GM19455 (cell line): ENCODE data around the gene BHLHE40.

ENCODE experiments used
- ATAC-seq: cut with Tn5 transposase; IDR thresholded peaks from one replicate; pipeline ENCODE4 v1.9.1; 2021; ENCODE audit not compliant: unreplicated experiment

BHLHE40 gene

GRCh38 chr3:4997946-4998345 is 18.7 kb downstream of the BHLHE40 start:
- ATAC-seq, result no peak

GRCh38 chr3:4999531-5000184 is 20.4 kb downstream of the BHLHE40 start:
- ATAC-seq, result no peak

DNA sequence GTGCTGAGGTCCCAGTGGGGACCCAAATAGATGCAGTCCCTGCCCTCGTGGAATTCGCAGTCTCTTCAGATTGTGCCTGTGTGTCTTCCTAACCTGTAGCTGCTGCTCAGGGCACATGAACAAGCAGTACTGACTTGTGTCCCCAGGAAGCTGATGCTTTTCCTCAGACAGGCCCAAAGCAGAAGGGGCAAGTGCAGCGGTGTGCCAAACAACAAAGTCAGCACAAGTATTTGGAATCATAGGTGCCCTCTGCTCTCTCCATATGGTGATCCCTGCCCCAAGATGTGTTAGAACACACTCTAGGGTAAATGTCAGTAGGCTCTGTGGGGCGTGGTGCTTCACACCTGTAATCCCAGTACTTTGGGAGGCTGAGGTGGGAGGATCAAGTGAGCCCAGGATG is 21.9 kb downstream of the BHLHE40 start:
- ATAC-seq, result no peak

DNA sequence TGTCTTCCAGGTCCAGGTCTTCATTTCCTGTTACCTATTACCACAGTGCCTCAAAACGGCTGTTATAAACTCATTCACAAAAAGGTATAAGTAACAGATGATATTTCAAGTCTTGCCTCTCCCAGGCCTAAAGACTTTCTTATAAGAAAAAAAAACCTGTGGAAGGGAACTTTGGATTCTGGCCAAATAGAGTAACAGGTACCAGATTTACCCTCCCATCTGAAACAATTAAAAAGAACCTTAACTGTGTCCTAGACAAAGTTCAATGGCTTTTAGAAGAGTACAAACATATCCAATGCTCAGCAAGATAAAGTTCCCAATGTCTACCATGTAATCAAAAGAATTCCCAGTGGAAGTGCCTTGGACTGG is 22.6 kb downstream of the BHLHE40 start:
- ATAC-seq, result no peak

- ATAC-seq, result no peak
Measured at GRCh38 chr3:5002174-5002870, 23.1 kb downstream of the BHLHE40 start.

- ATAC-seq, result no peak
Measured at GRCh38 chr3:5002871-5003247, 23.6 kb downstream of the BHLHE40 start.

DNA sequence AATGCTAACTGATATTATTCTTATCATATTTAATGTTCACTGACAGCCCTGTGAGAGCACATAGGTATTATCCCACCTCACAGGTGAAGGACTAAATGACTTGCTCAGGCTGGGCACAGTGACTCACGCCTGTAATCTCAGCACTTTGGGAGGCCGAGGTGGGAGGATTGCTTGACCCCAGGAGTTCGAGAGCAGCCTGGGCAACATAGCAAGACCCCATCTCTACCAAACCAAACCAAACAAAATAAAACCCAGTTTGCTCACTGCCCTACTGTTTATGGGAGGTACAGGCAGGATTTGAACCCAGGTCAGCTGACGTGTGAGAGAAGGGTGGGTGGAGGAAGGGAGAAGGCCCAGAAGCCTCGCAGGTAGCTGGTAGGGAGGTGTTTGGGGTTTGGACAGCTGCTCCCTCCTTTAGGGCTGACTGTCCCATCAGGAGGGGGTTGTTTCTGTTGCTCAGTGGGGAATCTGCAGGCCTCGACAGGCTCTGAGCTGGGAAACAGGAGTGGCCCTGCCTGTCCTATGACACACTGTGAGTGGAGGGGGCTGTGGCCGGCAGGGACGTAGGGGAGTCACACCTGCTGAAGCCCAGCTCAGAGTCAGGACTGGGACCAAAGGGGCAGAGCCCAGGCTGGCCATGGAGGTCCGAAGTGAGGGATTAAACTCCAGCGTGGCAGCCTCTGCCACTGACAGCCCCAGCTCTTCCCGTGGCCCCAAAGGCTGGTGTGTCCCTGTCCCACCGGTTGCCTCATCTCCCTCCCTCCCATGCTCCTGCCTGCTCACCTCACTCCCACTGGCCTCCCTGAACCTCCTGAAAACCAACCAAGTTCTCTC is 25.3 kb downstream of the BHLHE40 start:
- ATAC-seq, result no peak

GRCh38 chr3:5005367-5005766 is 26.1 kb downstream of the BHLHE40 start:
- no peak for ATAC-seq

- ATAC-seq, result peak; percentile 71
Measured at GRCh38 chr3:5006755-5007202, 27.5 kb downstream of the BHLHE40 start.

DNA sequence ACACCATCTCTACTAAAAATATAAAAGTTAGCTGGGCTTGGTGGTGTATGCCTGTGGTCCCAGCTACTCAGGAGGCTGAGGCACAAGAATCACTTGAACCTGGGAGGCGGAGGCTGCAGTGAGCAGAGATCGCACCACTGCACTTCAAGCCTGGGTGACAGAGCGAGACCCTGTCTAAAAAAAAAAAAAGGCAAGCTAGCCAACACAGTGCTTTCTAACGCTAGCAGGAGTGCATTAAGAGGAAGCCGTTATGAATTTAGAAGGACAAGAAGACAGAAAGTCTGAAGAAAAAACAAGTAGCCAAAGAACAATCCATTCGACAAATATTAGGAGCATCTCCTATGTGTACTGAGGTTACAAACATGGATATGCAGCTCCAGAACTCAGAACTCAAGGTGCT is 28.6 kb downstream of the BHLHE40 start:
- no peak for ATAC-seq

GRCh38 chr3:5009506-5010109 is 30.4 kb downstream of the BHLHE40 start:
- no peak for ATAC-seq

DNA sequence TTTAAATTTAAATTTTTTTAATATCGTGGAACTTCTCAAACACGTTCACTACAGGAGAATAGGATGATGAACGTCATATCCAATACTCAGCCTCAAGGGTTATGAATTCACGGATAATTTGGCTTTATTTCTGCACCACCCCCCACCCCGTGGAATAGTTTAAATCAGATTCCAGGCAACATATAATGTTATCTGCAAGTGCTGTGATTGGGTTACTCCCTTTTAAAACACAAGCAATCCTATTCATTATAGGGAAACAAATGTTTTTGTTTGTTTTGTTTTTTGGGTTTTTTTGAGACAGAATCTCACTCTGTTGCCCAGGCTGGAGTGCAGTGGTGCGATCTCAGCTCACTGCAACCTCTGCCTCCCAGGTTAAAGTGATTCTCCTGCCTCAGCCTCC is 30.9 kb downstream of the BHLHE40 start:
- ATAC-seq, result no peak

DNA sequence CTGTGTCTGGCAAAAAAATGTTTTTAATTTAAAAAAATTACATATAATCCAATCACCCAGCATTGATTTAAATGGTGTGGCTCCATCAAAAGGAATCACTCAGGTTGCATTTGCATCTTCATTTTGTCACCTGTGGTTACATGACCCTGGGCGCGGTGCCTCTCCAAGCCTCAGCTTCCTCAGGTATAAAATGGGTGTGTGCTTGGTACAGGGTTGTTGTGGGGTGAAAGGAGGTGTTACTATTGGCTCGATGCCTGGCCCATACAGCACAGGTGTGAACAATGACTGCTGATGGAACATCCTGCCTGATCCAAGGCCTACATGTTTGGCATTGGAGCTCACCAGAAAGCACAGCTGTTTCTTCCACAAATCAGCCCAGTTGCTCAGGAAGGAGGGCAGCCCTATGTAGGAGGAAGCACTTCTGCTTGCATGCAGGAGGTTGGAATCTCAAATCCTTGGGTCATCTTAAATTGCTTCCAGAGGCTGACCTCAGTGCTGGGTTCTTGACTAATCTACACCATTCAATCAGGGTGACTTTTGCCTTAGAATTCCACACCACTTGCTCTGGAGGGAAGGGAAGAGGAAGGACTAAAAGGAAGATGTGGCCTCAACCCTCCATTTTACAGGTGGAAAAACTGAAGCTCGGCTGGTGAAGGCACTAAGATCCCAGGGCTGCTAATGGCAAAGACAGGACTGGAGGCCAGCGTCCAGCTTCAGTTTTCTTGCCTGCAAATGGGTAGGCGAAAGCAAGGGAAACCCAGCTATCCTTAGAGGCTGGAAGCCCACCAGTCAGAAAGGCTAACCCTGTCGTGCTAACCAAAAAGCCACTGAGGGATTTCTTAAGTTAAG is 31.7 kb downstream of the BHLHE40 start:
- no peak for ATAC-seq

DNA sequence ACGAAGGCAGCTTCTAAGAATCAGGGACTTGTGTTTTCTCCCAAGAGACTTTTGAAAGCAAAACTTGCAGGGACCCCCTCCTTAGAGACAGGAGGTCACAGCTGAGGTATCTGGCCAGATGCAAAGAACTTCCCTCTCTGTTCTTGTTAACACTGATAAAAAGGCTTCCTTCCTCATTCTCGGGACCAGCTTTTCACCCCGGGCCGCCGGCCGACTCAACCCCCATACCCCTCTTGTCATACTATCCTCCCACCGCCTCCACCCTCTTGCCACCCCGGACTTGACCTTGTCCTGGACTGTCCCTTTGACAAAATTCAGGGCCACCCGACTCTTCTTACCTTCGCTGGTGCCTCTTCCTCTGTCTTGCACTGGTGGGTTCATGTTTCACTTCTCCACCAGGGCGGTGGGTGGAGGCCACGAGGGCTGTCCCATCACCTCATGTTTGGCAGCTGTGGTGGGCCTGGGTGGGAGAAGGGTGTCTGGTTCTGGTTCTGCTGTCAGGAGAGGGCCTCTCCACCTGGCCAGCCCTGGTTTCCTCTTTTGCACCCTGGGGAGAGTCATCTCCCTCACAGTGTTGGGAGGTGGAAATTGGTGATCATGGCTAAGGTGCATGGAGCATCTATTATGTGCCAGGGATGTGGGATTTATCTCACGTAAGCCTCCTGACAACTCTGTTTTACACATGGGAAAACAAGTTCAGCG is 32.5 kb downstream of the BHLHE40 start:
- ATAC-seq, result peak; percentile 53

DNA sequence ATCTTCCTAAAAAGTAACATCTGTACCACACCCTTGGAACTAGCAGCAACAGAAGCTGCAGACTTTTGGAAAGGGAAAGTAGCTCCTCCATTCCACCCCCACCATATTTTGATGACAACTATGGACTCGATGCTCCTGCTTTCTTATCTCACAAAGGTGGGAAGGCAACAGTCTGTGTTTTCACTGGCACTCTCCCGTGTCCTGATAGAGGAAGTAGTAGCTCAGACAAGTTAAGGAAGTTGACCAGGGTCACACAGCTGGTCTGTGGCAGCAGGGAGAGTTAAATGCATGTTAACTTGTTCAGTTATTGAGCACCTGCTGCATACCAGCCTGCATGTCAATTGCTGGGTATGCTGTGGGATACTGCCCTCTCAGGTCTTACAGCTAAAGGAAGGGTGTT is 33.1 kb downstream of the BHLHE40 start:
- no peak for ATAC-seq

DNA sequence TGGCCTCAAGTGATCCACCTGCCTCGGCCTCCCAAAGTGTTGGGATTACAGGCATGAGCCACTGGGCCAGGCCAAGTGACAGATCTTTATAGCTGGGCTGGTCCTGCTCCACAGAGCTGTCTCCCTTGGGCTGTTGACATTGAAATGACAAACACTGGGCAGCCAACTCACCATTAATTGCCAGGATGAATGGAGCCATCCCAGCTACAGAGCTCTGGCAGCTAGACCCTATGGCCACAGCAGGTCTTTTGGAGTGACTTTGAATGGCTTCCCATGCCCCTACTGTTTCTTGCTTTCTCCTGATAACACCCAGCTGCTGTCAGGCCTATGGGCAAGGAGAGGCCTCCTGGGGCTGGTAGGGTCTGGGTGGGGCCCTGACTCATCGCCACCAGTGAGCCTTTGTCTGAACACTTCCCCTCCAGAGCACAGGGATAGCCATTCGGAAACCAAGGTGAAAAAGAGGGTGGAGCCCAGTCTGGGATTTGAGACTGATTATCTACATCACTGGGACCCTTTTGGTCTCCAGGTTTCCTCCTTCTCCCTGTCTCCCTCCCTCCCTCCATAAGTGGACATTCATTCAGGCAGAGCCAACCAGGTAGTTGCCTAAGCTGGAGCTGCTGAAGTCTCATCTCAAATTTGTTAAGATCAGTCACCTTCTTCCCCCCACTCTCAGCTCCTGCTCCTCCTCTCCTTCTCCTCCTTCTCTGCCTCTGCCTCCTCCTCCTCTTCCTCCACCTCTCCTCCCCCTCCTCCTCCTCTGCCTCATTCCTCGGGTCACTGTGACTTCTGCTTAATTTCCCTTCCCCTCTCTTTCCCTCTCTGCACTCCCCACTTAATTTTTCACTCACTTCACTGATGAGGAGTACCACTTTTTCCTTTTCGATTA is 34.0 kb downstream of the BHLHE40 start:
- ATAC-seq, result no peak

DNA sequence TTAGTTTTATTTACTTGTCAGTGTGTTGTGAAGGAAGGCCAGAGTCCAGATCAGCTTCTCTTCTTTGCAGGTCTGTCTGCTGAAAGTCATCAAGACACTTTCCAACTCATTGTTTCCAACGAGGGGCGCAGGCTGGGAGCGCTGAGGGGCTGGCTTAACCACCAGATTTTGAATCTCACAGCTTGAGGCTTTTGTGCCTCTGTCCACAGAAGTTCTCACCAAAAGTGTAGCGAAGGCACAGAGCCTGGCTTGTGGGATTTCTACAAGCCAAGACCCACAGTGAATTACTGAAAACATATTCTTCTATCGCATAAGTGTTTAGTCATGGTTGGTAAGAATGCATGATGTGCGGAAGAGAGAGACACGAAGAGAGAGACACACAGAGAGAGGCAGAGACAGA is 35.2 kb downstream of the BHLHE40 start:
- no peak for ATAC-seq

DNA sequence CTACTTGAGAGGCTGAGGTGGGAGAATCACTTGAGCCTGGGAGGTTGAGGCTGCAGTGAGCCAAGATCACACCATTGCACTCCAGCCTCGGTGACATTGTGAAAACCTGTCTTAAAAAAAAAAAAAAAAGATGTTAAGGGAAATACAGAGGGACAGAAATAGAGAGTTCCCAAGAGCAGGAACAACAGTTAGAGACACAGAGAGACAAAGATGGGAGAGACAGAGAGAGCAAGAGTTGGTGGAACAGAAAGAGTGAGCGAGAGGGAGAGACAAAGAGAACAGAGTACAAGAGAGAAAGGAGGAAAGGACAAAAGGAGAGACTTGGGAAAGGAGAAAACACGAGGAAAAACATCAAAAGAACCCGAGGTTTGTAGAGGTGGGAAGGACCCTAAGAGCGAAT is 35.8 kb downstream of the BHLHE40 start:
- no peak for ATAC-seq
